NCI-H345 treated with DMSO at 0.1 percent for 48 hours (cell line): ENCODE data around the gene CBLC.

ENCODE experiments used
- DNase-seq: peaks from one replicate; lab custom pipeline; 2025; ENCODE audit not compliant: unreplicated experiment; lab: John Stamatoyannopoulos, UW

CBLC gene

DNA sequence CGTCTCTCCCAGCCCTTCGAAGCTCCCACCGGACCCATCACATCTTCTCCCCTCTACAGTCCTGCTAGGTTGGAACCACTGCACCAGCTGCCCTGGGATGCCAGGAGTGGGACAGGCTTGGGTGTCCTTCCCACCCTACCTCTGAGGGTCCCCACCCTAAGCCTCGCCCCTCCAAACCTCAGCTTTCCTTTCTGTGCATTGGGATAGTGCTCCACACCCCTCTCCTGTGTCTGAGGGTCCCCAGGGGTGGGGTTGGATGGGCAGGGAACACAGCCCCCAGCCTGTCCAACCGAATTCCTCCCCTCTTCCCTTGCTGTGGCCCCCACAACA, 31.1 kb upstream of the CBLC start:
- no peak for DNase-seq

DNA sequence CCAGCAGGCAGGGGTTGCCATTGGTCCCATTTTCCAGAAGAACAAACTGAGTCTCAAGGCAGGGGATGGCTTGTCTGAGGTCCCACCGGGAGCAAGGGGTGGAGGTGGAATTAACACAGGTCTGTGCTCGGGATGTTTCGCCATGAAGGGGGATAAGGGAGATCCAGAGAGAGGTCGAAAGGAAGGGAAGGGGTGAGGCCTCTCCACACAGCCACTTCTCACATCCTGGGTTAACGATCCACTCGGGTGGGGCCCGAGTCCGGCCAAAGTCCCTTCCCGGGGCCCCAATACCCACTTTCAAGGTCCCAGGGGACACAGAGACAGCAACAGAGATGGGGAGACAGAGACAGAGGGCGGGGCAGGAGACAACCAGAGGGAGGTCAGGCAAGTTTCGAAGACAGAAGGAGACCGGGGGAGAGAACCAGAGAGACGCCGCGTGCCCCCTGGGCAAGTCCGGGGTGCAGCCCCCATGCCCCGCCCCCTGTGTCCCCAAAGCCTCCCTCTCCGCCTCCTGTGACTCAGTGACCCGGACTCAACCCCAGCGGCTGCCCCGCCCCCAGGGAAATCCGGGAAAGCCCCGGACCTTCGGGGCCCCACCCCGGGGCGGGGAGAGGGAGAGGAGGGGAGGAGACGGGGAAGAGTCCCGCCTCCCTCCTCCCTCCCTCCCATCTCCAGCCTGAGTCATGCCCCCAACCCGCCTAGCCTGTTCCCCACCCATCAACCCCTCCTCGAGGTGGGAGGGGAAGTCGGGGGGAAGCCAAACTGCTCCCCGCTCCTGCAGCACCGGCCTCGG, 30.5 kb upstream of the CBLC start:
- no peak for DNase-seq

DNA sequence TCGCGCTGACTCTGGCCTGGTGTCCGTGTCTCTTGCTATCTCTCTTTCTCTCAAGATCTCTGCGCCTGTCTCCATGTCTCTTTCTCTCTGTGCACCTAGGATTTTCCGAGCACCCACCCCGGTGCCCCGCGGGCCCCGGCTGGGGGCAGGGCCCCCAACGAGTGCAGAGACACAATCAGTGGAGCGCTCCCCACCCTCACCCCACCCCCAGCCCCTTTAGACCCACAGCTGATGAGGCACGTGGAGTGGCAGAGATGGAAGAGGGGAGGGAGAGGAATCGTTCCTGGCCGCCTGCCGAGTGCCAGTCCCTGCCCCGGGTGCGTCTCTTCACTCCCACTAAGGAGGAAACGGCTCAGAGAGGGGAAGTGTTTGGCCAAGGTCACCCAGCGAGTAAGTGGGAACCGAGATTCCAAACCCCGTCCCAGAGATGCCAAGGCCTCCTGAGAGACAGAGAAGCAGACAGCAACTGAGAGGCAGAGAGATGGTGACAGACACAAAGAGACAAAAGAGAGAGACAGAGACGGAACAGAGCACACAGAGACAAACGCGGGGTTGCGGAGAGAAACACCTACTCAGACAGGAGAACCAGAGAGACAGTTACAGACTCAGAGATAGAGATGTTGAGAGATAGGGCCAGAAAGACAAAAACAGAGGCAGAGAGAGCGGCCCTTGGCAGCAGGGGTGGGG, 29.8 kb upstream of the CBLC start:
- DNase-seq: no peak

DNA sequence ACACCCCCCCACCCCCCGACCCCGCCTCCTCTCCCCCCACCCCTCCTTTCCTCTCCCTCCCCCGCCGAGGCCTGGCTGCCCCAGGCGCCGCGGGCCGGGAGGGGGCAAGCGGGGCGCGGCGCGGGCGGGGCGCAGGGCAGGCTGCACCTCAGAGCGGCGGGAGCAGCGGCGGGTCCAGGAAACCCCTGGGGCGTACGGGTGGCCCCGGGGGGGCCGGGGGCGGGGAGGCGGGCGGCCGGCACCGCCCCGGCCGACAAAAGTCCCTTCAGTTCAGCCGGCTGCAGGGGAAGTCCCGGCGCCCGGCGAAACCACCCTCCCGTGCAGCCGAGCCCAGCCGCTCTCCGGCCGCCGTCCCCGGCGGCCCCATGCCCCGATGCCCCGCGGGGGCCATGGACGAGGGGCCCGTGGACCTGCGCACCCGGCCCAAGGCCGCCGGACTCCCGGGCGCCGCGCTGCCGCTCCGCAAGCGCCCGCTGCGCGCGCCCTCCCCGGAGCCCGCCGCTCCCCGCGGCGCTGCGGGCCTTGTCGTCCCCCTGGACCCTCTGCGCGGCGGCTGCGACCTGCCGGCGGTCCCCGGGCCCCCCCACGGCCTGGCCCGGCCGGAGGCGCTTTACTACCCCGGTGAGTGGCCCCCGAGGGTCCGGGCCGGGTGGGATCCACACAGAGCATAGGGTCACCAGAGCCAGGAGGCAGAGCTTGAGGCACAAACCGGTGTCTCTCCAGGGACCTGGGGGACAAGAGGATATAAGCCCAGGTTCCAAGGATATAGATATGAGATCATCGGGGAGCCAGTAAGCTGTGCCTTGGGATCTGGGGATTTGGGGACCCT, 29.1 kb upstream of the CBLC start, which contains the start of gene BCL3:
TSS of gene BCL3 (plus strand) at position 283 of the 829 bp plus-strand sequence. CDS start at position 366, 83 bp downstream.
- DNase-seq: no peak

DNA sequence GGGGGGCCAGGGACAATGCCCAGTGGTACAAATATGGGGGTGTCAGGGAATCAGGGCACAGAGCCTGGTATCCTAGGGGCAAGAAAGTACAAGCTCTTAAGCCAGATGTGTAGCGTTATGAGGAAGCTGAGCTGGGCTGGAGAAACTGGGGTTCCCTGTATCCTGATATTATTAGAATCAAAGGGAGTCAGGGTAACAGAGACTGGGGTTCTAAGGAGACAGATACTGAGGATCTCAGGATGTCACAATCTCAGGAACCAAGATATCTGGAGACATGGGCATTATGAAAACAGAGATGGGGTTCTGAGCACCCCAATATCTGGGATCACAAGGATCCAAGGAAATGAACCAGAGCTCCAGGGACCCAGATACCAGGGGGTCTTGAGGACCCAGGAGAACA, 28.4 kb upstream of the CBLC start:
- no peak for DNase-seq

DNA sequence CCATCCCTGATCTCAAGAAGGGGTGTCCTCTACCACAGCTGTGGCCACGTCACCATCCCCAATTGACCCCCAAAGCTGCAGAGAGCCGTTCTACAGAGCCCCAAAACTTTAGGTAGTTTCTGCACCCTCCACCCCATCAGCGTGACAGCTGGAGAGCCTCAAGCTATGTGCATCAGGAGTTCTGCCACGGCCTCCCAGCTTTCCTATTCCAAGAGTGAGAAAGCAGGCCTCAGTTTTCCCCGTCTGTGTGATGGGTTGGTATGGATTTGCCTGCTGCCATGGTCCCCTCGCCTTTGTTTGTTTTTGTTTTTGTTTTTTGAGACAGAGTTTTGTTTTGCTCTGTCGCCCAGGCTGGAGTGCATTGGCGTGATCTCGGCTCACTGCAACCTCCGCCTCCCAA, 27.7 kb upstream of the CBLC start:
- DNase-seq: no peak

DNA sequence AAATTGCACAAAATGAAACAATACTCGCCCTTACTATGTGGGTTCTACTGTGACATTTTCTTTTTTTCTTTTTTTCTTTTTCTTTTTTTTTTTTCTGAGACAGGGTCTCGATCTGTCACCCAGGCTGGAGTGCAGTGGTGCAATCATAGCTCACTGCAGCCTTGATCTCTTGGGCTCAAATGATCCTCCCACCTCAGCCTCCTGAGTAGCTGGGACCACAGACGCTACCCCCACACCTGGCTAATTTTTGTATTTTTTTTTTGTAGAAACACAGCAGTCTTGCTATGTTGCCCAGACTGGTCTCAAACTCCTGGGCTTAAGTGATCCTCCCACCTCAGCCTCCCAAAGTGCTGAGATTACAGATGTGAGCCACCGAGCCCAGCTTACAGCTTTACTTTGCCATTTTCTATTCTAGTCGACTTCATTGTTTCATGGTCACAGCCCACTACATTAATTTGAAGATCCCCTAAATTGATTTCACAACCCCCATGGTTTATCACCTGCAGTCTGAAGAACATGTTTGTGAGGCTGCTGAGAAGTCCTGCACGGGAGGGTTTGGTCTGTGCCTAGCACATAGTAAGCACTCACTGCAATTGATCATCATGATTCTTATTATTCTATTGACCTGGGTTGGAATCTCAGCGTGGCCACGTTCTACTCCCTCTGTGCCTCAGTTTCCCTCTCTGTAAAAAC, 25.4 kb upstream of the CBLC start:
- no peak for DNase-seq

DNA sequence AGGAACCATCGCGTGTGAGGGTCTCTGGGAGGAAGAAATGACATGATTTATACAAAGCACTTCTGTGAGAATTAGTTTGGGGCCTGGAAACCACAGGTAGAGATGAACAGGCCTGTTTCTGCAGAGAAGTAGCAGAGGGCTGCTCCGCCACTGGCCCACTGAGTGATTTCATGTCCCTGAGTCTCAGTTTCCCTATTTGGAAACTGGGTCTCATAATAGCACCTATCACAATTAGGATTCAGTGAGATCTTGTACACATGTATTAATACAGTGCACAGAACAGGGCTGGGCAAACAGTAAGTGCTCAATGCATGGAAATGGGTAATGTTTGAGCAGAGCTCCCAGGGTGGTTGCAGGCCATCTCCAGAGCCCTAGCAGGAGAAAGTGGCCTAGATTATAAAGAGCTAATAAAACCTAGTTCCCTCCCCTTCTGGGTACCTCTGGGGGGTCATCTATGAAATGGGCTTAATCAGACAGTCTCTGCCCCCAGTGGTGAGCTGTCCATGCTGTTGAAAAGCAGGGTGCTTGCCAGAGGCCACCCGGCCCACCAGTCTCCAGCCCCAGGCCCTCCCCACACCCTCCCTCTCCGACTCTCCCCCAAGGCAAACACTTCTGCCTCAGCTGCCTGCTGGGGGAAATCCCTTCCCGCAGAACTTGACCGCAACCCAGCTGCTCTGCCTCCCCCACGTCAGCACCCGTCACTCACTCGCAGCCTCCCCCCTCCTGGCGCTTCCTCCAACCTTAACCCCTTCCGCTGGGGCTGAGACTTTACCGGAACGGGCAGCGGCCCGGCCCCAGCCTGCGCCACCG, 24.7 kb upstream of the CBLC start:
- no peak for DNase-seq

DNA sequence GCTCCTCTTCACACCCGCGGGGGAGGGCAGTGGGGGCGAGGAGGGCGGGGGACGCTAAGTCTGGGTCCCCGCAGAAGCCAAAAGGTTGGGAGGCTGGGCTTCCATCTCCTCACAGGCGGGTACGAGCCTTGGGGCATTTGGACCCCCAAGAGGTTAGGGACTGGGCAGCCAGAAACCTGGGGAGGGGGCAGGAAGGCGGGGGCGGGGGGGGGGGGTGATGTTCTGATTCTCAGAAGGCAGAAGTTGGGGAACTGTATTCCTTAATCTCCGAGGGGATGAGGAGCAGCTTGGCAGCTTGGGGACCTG, 24.1 kb upstream of the CBLC start:
- DNase-seq: no peak

DNA sequence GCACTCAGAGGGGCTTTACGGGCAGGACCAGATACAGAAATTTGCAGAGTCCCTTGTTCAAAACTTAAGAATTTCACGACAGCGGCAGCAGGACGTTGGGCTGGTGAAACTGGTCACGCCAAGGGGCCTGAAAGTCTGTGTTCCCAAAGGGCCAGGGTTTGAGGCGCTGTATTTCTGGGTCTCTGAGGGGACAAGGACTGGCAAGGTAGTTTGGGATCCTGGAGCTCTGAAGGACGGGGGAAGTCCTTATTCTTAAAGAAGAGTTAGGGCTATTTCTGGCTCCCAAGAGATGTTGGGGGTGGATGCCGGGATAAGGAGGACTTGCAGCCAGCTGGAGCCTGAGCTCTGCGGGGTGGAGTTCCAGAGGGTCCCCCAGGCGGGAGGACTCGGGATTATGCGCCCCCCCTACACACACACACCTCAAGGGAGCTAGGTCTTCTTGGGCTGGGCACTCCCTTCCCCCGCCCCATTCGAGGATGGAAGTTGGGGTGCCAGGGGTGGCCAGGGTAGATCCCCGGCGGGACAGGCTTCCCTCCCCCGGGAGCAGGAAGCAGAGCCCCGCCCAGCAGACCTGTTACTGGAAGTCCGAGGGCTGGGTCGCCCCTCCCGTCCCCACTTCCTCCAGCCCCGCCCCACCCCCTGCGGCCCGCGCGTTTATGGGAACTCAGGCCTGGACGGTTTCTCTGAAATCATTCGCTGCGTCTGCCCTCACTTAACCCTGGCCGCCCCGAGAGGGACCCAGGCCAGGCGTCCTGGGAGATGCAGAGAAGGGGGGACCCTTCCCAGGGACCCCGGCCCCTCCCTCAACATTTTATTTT, 23.5 kb upstream of the CBLC start:
- no peak for DNase-seq

DNA sequence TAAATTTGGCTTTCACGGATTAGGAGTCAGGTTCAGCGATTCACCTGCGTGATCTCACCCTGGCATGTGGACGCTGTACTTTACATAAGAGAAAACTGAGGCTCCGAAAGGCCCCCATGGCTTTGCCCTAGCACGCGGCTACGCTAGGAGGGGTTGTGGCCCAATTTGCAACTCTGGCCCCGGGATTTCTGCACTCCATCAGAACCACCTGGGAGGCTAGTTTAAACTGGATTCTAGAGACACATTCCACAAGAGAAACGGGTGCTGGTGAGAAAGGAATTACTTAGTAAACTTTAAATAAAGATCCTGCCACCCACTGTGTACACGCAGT, 23.0 kb upstream of the CBLC start:
- DNase-seq: no peak

DNA sequence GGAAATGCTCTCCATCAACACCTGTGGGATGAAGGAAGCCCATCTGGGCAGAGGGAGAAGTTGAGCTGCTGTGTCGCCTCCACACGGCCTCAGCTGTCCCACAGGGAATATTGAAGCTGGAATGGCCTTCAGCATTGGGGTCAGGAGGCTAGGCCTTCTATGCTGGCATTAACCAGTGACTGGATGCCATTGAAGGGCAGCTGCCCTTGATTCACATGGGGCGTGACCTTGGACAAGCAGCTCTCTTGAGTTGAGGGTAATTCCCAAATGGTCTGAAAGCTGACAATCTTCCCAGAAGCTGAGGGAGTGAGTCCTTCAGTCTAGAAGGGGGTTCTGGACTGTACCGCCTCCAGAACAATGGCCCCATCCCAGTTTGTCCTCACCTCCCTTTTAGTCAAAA, 22.5 kb upstream of the CBLC start:
- DNase-seq: no peak

DNA sequence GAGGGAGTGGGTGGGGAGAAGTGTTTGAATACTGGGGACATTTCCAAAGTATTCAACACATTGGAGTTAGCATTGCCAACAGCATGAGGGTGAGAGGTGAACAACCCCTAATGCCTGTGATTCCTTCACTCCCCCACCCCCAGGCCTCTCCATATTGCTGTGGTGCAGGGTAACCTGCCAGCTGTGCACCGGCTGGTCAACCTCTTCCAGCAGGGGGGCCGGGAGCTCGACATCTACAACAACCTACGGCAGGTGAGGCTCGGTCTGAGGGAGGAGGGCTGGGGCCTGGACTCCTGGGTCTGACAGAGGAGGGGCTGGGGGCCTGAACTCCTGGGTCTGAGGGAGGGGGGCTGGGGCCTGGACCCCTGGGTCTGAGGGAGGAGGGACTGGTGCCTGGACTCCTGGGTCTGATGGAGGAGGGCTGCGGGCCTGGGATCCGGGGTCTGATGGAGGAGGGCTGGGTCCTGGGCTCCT, 21.6 kb upstream of the CBLC start:
- DNase-seq: no peak

DNA sequence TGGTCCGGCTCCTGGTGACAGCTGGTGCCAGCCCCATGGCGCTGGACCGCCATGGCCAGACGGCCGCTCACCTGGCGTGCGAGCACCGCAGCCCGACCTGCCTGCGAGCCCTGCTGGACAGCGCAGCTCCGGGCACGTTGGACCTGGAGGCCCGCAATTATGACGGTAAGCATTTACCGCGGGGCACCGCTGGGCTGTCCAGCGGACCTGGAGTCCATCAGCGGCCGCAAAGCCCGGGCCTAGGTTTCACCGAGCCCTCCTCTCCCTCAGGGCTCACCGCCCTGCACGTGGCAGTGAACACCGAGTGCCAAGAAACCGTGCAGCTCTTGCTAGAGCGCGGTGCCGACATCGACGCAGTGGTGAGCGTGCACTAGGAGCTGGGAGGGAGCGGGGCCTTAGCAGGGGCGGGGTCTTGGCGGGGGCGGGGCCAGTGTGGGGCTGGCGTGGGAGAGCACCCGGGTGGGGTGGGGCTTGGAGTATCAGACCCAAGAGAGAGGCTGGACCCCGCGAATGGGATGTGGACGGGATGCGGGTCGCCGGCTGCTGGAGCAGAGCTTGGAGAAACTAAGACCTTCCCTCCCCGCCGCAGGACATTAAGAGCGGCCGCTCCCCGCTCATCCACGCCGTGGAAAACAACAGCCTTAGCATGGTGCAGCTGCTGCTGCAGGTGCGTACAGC, 20.5 kb upstream of the CBLC start:
- no peak for DNase-seq

DNA sequence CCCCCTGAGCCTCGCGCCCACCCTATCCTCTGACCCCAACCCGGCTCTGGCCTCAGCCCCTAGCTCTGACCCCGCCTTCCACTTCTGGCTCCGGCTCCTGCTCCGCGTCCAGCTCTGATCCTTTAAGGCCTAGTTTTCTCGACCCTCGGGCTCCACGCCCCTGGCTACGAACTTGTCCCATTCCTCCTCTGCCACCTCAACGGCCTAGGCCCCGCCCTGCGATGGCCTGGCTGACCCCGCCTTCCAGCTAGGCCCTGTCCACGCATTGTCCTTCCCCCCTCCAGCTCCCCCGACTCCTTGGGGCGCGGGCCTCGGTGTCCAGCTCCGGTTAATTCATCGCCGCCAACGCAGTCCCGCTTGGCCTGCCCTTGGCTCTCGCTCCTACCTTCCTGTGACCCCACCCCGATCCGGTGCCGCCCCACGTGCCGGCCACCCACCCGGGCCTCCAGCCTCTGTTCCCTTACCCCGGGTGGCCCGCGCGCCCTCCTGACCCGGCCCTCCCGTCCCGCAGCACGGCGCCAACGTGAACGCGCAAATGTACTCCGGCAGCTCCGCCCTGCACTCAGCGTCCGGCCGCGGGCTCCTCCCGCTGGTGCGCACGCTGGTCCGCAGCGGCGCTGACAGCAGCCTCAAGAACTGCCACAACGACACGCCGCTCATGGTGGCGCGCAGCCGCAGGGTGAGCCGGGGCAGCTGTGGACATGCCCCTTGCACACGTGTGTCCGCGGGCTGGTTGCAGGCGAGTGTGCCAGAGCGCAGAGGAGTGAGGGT, 19.8 kb upstream of the CBLC start:
- DNase-seq: no peak

DNA sequence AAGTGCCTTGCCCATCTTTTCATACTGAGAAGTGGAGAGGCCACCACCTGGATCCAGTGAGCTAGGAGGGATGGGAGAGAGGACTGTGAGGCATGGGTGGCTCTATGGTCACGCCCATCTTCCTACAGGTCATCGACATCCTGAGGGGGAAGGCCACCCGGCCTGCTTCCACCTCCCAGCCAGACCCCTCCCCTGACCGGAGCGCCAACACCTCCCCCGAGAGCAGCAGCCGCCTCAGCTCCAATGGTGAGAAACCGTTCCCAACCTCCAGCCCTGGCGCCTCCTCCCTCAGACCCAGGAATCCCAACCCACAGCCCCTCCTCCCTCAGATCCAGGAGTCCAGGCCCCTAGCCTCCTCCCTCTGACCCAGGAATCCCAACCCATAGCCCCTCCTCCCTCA, 19.1 kb upstream of the CBLC start:
- DNase-seq: no peak

DNA sequence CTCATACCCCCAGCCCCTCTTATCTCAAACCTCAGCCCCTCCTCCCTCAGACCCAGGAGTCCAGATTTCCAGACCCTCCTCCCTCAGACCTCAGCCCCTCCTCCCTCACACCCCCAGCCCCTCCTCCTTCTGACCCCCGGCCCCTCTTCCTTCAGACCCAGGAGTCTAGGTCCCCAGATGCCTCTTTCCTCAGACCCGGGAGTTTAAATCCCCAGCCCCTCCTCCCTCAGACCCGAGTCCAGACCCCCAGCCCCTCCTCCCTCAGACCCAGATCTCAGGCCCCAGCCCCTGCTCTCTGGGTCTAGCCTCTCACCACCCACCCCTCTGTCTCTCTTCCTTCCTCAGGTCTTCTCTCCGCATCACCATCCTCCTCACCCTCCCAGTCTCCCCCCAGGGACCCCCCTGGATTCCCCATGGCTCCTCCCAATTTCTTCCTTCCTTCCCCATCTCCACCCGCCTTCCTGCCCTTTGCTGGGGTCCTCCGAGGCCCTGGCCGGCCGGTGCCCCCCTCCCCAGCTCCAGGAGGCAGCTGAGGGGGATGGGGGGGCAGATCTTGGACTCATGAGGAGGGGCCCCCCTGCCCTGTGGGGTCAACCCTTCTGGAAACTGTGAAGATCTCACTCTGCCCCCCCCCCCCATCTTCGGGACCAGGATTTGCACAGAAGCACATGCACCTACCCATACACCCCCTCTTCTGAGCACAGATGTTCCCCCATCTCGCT, 18.4 kb upstream of the CBLC start:
- no peak for DNase-seq

DNA sequence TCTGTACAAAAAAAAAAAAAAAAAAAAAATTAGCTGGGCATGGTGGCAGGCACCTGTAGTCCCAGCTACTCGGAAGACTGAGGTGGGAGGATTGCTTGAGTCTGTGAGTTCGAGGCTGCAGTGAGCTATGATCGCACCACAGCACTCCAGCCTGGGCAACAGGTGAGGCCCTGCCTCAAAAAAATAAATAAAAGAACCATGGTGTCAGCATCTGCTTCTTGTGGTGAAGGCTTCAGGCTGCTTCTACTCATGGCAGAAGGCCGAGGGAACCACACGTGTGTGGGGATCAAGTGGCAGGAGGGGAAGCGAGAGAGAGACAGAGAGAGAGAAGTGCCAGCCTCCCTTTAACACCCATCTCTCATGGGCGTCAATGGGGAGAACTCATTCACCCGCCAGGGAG, 15.7 kb upstream of the CBLC start:
- no peak for DNase-seq
